ENCODE data around the gene TM9SF1. TPM values are rescaled to one million over a fixed set of nuclear protein-coding genes. Genes with fewer than 3 reads are reported as not detected.
A peak's percentile ranks its signal among the peaks of the same experiment; 100 is the strongest.

Gene TM9SF1
- total RNA-seq, 2 experiments from 2014 or later = 12.9 to 13.0 TPM

DNA sequence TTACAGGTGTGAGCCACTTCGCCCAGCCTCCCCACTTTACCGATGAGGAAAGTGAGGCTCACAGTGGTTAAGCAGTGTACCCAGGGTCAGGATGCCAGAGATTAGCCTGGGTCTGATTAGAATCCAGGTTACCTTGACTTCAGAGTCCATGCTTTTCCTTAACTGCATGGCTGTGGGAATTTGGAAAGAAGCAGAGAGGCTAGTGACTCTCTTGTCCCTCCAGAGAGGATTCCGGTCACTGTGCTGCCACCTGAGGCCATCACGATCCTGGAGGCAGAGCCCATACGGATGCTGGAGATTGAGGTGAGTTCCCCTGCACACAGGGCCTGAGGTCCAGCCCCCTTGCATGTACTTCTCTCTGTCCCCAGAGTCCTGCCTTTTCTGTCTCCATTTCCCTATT, 18.6 kb downstream of the TM9SF1 start:
- no peaks in the 10 kb centered on the region for H3K27me3 ChIP-seq (ENCODE audit: control insufficient read depth in 1 of 2, insufficient read depth in 2 of 2, low read length in 2 of 2)
- H3K36me3 Mint-ChIP-seq (ENCODE audit: low read depth) = peaks cover 70% of the 10 kb centered on the region

DNA sequence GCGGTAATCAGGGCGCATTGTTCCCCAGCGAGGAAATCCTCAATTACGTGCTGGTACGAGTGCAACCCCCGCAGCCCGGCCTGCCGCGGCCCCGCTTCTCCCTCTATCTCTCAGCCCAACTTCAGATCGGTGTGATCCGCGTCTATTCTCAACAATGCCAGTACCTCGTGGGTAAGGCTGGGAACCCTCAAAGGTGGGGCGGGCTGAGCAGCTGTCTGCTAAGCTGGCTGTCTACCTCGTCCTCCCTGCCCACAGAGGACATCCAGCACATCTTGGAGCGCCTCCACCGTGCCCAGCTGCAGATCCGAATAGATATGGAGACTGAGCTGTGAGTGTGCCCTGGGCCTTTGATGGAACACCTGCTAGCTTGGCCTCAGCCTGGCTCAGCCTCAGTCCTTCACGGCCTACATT, 22.4 kb downstream of the TM9SF1 start:
- Histone ChIP-seq H3K4me1 (ENCODE audit: insufficient read depth, low read length) (peaks cover 21% of the 10 kb centered on the region), H3K36me3 (ENCODE audit: insufficient read depth, low read length) (peaks cover 37% of the 10 kb centered on the region), H3K9me3 (ENCODE audit: control insufficient read depth in 1 of 2, insufficient read depth in 1 of 2, low read length in 2 of 2) (no peaks in the 10 kb centered on the region), H3K27me3 (ENCODE audit: control insufficient read depth in 1 of 2, insufficient read depth in 2 of 2, low read length in 2 of 2) (no peaks in the 10 kb centered on the region), H3K4me3 (ENCODE audit: low read length) (peak overlapping the region; percentile 56), H3K27ac (ENCODE audit: low read depth in 1 of 2, low read length in 2 of 2) (peak overlapping the region in 1 of 2 donors; percentile 44)
- TF ChIP-seq, protein P1, sequence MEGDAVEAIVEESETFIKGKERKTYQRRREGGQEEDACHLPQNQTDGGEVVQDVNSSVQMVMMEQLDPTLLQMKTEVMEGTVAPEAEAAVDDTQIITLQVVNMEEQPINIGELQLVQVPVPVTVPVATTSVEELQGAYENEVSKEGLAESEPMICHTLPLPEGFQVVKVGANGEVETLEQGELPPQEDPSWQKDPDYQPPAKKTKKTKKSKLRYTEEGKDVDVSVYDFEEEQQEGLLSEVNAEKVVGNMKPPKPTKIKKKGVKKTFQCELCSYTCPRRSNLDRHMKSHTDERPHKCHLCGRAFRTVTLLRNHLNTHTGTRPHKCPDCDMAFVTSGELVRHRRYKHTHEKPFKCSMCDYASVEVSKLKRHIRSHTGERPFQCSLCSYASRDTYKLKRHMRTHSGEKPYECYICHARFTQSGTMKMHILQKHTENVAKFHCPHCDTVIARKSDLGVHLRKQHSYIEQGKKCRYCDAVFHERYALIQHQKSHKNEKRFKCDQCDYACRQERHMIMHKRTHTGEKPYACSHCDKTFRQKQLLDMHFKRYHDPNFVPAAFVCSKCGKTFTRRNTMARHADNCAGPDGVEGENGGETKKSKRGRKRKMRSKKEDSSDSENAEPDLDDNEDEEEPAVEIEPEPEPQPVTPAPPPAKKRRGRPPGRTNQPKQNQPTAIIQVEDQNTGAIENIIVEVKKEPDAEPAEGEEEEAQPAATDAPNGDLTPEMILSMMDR (IDR thresholded peaks at IDR 0.05) = no peak
- Mint-ChIP-seq H3K4me3 (peak overlapping the region; percentile 82), H3K27me3 (no peaks in the 10 kb centered on the region), H3K4me1 (ENCODE audit: low read depth) (peaks cover 36% of the 10 kb centered on the region), H3K9me3 (no peaks in the 10 kb centered on the region), H3K27ac (peak overlapping the region; percentile 74), H3K36me3 (ENCODE audit: low read depth) (peaks cover 50% of the 10 kb centered on the region)
- intact Hi-C loops (cut with DNase I, micrococcal nuclease) = no loop called here
- ATAC-seq (ENCODE audit: poor library complexity) (no peak), DNase-seq (no peak)
- CTCF ChIA-PET = interaction anchor here (1.4 kb wide), 1 partner anchor 12 kb away, joined by 3 read pairs; no protein-coding TSS in a partner anchor
- POLR2A ChIA-PET = interaction anchor here (0.8 to 5.4 kb wide), 6 partner anchors 11 to 59 kb away, joined by 3 to 53 read pairs (median 5); partner anchors contain the start of genes DCAF11, EMC9, IPO4 and IRF9

More for the DNA sequence above, 18.6 kb downstream of the TM9SF1 start:
- H3K4me3 Mint-ChIP-seq = no peak overlapping the region
- peaks cover 20% of the 10 kb centered on the region for H3K4me1 Mint-ChIP-seq (ENCODE audit: low read depth)
- DNase-seq = no peak
- H3K27me3 Mint-ChIP-seq = no peaks in the 10 kb centered on the region
- no peak overlapping the region for H3K27ac Mint-ChIP-seq
- H3K36me3 ChIP-seq (ENCODE audit: insufficient read depth, low read length) = peaks cover 64% of the 10 kb centered on the region
- no peaks in the 10 kb centered on the region for H3K9me3 ChIP-seq (ENCODE audit: control insufficient read depth in 1 of 2, insufficient read depth in 1 of 2, low read length in 2 of 2)
- H3K4me1 ChIP-seq (ENCODE audit: insufficient read depth, low read length) = peaks cover 13% of the 10 kb centered on the region
- intact Hi-C loops (cut with DNase I, micrococcal nuclease) = no loop called here
- ATAC-seq (ENCODE audit: poor library complexity) = no peak
- CTCF ChIA-PET = interaction anchor here (2.0 kb wide), 1 partner anchor 16 kb away, joined by 9 read pairs; the partner anchor contains the start of gene IRF9
- TF ChIP-seq, protein P1 (IDR thresholded peaks at IDR 0.05) = no peak
- no peak overlapping the region for H3K27ac ChIP-seq (ENCODE audit: low read depth in 1 of 2, low read length in 2 of 2)
- no peak overlapping the region for H3K4me3 ChIP-seq (ENCODE audit: low read length)
- POLR2A ChIA-PET = interaction anchor here (0.9 to 2.3 kb wide), 3 partner anchors 15 to 62 kb away, joined by 3 to 11 read pairs (median 4); partner anchors contain the start of genes DCAF11, IRF9, NRL and PSME1
- H3K9me3 Mint-ChIP-seq = no peaks in the 10 kb centered on the region

DNA sequence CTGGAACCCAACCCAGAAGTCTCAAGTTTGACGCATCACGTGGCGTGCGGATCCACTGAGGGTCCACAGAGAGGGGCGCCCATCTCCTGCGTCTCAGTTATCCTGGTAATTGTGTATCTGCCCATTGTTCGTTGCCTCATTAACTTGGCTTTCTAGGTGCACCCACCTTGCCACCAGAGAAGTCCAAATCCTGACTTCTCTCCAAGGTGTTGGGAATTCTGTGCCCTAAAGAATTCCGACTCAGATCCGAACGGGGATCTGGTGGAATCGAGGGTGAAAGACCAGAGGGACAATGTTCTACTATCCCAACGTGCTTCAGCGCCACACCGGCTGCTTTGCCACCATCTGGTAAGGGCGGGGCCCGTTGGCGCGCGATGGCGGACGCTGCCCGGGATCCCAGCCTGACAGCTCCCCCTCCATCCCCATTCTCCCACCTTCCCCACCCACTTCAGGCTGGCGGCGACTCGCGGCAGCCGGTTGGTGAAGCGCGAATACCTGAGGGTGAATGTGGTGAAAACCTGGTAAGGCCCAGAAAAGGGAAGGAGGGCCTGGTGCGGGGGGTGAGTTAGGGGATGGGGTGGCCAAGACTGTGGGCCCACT, 22.9 kb downstream of the TM9SF1 start:
- no peaks in the 10 kb centered on the region for H3K27me3 ChIP-seq (ENCODE audit: control insufficient read depth in 1 of 2, insufficient read depth in 2 of 2, low read length in 2 of 2)
- H3K9me3 Mint-ChIP-seq = no peaks in the 10 kb centered on the region
- CTCF ChIA-PET = interaction anchor here (1.4 to 1.8 kb wide), 2 partner anchors 11 to 12 kb away, joined by 3 to 9 read pairs; partner anchors contain the start of gene IRF9
- H3K4me3 Mint-ChIP-seq = peak overlapping the region; percentile 89
- H3K9me3 ChIP-seq (ENCODE audit: control insufficient read depth in 1 of 2, insufficient read depth in 1 of 2, low read length in 2 of 2) = no peaks in the 10 kb centered on the region
- ATAC-seq (ENCODE audit: poor library complexity) (no peak), DNase-seq (no peak)
- peak overlapping the region; percentile 79 for H3K27ac Mint-ChIP-seq
- POLR2A ChIA-PET = interaction anchor here (1.3 to 5.4 kb wide), 6 partner anchors 11 to 92 kb away, joined by 3 to 53 read pairs (median 8); partner anchors contain the start of genes DCAF11, EMC9, IPO4 and IRF9
- H3K36me3 Mint-ChIP-seq (ENCODE audit: low read depth) = peaks cover 51% of the 10 kb centered on the region
- no peaks in the 10 kb centered on the region for H3K27me3 Mint-ChIP-seq
- H3K36me3 ChIP-seq (ENCODE audit: insufficient read depth, low read length) = peaks cover 37% of the 10 kb centered on the region
- intact Hi-C loops (cut with DNase I, micrococcal nuclease) = no loop called here
- peak overlapping the region; percentile 29 to 44 for H3K27ac ChIP-seq (ENCODE audit: low read depth in 1 of 2, low read length in 2 of 2)
- H3K4me3 ChIP-seq (ENCODE audit: low read length) = peak overlapping the region; percentile 56
- H3K4me1 ChIP-seq (ENCODE audit: insufficient read depth, low read length) = peaks cover 21% of the 10 kb centered on the region
- TF ChIP-seq, protein P1 (IDR thresholded peaks at IDR 0.05) = no peak
- H3K4me1 Mint-ChIP-seq (ENCODE audit: low read depth) = peaks cover 40% of the 10 kb centered on the region
